PC-9 (cell line): Measurements from ENCODE around the gene HBG2.

Experiments used
- EZH2 ChIP-seq: fragments of 200-600 bp; sonication (generic); IDR thresholded peaks from 2 replicates; pipeline ENCODE4 v1.8.0; 2017; ENCODE audit warnings: antibody characterized with exemption, low read depth
- TF ChIP-seq, protein P1 (sequence below): fragments of 200-600 bp; sonication (generic); conservative IDR thresholded peaks from 2 replicates; pipeline ENCODE4 v1.6.1; 2017; ENCODE audit warnings: mixed run types, antibody characterized with exemption, mild to moderate bottlenecking, moderate library complexity

DNA sequence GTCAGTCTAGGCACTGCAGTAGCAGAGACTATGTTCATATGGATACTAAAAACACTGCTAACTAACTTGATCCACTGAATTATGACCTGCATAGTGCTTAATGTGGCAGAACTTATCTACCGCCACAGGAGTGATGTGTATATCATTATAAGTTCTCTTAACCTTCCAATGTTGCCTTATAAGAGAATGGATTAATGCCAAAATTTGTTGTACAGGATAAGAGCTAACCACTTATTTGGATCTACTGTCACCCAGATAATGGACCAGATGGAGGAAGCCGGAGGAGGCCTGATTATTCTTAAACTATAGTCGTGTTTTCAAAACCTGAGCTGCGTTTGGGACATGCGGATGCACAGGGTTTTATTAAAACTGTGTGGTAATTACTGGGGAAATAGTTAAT, 49.0 kb upstream of the HBG2 start:
- TF ChIP-seq, protein P1, sequence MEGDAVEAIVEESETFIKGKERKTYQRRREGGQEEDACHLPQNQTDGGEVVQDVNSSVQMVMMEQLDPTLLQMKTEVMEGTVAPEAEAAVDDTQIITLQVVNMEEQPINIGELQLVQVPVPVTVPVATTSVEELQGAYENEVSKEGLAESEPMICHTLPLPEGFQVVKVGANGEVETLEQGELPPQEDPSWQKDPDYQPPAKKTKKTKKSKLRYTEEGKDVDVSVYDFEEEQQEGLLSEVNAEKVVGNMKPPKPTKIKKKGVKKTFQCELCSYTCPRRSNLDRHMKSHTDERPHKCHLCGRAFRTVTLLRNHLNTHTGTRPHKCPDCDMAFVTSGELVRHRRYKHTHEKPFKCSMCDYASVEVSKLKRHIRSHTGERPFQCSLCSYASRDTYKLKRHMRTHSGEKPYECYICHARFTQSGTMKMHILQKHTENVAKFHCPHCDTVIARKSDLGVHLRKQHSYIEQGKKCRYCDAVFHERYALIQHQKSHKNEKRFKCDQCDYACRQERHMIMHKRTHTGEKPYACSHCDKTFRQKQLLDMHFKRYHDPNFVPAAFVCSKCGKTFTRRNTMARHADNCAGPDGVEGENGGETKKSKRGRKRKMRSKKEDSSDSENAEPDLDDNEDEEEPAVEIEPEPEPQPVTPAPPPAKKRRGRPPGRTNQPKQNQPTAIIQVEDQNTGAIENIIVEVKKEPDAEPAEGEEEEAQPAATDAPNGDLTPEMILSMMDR = no peak
- TF ChIP-seq EZH2 = no peak
